ENCODE data around the gene DMBX1.

The DMBX1 gene

DNA sequence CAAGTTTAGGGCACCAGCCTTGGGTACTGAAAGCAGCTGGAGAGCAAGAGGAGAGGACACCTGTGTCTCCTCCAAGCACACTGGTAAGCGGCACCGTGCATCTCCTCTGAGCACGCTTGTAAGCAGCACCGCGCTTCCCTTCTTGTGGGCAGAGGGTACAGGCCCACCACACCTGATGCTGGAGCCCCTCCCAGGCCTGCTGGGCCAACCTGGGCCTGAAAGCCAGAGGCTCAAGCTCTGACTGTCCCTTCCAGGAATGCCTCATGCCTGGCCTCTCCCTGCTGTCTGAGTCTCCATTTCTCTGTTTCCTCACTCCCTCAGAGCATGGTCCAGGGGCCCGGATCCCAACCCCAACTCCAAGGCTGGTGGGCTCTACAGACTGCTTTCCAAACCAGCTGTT, 25.9 kb downstream of the DMBX1 start:
- no peak for TF ChIP-seq EZH2 (IDR thresholded peaks at IDR 0.05; ENCODE audit: borderline replicate concordance, low read length)
- TF ChIP-seq, protein P1, sequence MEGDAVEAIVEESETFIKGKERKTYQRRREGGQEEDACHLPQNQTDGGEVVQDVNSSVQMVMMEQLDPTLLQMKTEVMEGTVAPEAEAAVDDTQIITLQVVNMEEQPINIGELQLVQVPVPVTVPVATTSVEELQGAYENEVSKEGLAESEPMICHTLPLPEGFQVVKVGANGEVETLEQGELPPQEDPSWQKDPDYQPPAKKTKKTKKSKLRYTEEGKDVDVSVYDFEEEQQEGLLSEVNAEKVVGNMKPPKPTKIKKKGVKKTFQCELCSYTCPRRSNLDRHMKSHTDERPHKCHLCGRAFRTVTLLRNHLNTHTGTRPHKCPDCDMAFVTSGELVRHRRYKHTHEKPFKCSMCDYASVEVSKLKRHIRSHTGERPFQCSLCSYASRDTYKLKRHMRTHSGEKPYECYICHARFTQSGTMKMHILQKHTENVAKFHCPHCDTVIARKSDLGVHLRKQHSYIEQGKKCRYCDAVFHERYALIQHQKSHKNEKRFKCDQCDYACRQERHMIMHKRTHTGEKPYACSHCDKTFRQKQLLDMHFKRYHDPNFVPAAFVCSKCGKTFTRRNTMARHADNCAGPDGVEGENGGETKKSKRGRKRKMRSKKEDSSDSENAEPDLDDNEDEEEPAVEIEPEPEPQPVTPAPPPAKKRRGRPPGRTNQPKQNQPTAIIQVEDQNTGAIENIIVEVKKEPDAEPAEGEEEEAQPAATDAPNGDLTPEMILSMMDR (IDR thresholded peaks at IDR 0.05; ENCODE audit: low read length) = no peak
- H2AFZ ChIP-seq (ENCODE audit: low read length) = no peak overlapping the region
- H3F3A ChIP-seq (ENCODE audit: insufficient read depth, low read length) = no peaks in the 10 kb centered on the region
- H3K4me3 ChIP-seq (ENCODE audit: low read depth, low read length, poor library complexity, severe bottlenecking) = no peak overlapping the region
- no peaks in the 10 kb centered on the region for H3K9me3 ChIP-seq (ENCODE audit: low read length)
- H4K20me1 ChIP-seq (ENCODE audit: insufficient read depth, low read length) = no peaks in the 10 kb centered on the region
- no peak overlapping the region for H3K27ac ChIP-seq (ENCODE audit: low read depth, low read length, poor library complexity, severe bottlenecking)
- H3K36me3 ChIP-seq (ENCODE audit: insufficient read depth, low read length) = no peaks in the 10 kb centered on the region
- no peaks in the 10 kb centered on the region for H3K4me1 ChIP-seq (ENCODE audit: insufficient read depth, low read length, severe bottlenecking)
- H3K9me2 ChIP-seq (ENCODE audit: low read depth, low read length) = no peaks in the 10 kb centered on the region
- H3K4me2 ChIP-seq (ENCODE audit: low read length) = no peak overlapping the region
- H3K27me3 ChIP-seq (ENCODE audit: insufficient read depth, low read length) = no peaks in the 10 kb centered on the region; the same call in 1 of the 2 replicates
- H3K79me2 ChIP-seq (ENCODE audit: insufficient read depth, low read length) = no peaks in the 10 kb centered on the region
- no peak overlapping the region for H3K9ac ChIP-seq (ENCODE audit: low read length)

DNA sequence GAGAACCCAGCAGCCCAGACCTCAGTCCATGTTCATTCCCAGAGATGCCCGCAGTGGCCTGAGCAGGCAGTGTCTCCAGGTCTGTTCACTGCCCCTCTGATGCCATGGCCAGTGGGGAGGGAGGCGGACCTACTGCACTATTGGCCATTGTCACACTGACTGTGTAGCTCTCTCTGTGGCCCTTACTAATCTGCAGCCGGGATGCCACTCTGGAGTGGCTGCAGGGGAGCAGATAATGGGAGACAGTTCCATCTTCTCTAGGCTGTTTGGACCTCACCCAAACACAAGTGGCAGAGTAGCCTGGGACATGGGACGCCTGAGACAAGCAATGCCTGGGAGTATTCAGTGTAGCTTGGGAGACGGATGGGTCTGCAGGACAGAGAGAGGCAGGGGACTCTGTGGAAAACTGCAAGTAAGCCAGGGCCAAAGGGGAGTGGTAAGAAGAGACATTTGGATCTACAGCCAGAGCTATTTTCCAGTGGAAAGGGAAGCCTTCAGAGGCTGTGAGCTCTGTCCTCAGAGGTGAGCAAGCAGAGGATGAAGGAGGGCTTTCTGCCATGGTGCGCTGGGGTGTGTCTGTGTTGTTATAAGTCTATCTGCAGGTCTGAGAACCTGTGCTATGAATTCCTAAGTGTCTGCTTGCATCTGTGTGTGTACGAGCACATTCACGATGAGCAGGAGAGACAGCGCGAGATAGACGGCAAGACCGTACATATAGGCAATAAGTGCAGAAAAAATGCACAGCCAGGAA, 26.7 kb downstream of the DMBX1 start:
- no peaks in the 10 kb centered on the region for H4K20me1 ChIP-seq (ENCODE audit: insufficient read depth, low read length)
- no peaks in the 10 kb centered on the region for H3K4me1 ChIP-seq (ENCODE audit: insufficient read depth, low read length, severe bottlenecking)
- no peaks in the 10 kb centered on the region; the same call in 1 of the 2 replicates for H3K27me3 ChIP-seq (ENCODE audit: insufficient read depth, low read length)
- no peak for TF ChIP-seq EZH2 (IDR thresholded peaks at IDR 0.05; ENCODE audit: borderline replicate concordance, low read length)
- TF ChIP-seq, protein P1 (IDR thresholded peaks at IDR 0.05; ENCODE audit: low read length) = no peak
- no peaks in the 10 kb centered on the region for H3K79me2 ChIP-seq (ENCODE audit: insufficient read depth, low read length)
- H3K27ac ChIP-seq (ENCODE audit: low read depth, low read length, poor library complexity, severe bottlenecking) = no peak overlapping the region
- no peak overlapping the region for H3K4me3 ChIP-seq (ENCODE audit: low read depth, low read length, poor library complexity, severe bottlenecking)
- H3F3A ChIP-seq (ENCODE audit: insufficient read depth, low read length) = no peaks in the 10 kb centered on the region
- H2AFZ ChIP-seq (ENCODE audit: low read length) = no peak overlapping the region
- no peaks in the 10 kb centered on the region for H3K9me2 ChIP-seq (ENCODE audit: low read depth, low read length)
- H3K4me2 ChIP-seq (ENCODE audit: low read length) = no peak overlapping the region
- H3K9ac ChIP-seq (ENCODE audit: low read length) = no peak overlapping the region
- no peaks in the 10 kb centered on the region for H3K36me3 ChIP-seq (ENCODE audit: insufficient read depth, low read length)
- no peaks in the 10 kb centered on the region for H3K9me3 ChIP-seq (ENCODE audit: low read length)

DNA sequence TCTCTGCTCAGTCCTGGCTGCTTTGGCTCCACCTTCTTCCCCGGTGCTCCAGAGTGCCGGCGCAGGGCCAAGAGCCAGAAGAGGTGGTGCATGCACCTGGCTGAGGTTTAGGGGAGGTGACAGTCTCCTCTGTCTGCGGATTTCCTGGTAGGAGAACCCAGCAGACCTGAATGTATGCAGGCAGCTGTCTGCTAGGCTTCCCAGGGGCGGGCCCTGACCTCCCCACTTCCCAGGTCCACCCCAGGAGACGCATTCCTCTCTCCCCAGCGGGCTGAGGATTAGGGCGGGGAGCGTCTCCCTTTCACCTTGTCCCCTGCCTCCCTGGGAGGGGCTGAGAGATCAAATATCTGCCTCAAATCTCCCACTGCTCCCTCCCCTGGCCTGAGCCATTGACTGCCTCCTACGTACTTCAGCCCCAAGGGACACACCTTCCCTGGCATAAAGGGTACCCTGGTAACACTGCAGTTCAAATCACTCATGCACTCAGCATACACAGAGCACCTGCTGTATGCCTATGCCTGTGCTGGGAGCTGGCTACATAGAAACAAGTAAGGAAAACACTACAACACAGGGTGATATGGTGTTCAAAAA, 27.5 kb downstream of the DMBX1 start:
- Histone ChIP-seq H3K27ac (ENCODE audit: low read depth, low read length, poor library complexity, severe bottlenecking) (no peak overlapping the region), H3K9ac (ENCODE audit: low read length) (no peak overlapping the region), H3K9me3 (ENCODE audit: low read length) (no peaks in the 10 kb centered on the region), H3K4me2 (ENCODE audit: low read length) (no peak overlapping the region), H2AFZ (ENCODE audit: low read length) (no peak overlapping the region), H4K20me1 (ENCODE audit: insufficient read depth, low read length) (no peaks in the 10 kb centered on the region), H3K36me3 (ENCODE audit: insufficient read depth, low read length) (no peaks in the 10 kb centered on the region), H3F3A (ENCODE audit: insufficient read depth, low read length) (no peaks in the 10 kb centered on the region), H3K4me1 (ENCODE audit: insufficient read depth, low read length, severe bottlenecking) (no peaks in the 10 kb centered on the region), H3K4me3 (ENCODE audit: low read depth, low read length, poor library complexity, severe bottlenecking) (no peak overlapping the region), H3K79me2 (ENCODE audit: insufficient read depth, low read length) (no peaks in the 10 kb centered on the region), H3K27me3 (ENCODE audit: insufficient read depth, low read length) (no peaks in the 10 kb centered on the region; the same call in 1 of the 2 replicates), H3K9me2 (ENCODE audit: low read depth, low read length) (no peaks in the 10 kb centered on the region)
- TF ChIP-seq, protein P1 (IDR thresholded peaks at IDR 0.05; ENCODE audit: low read length) = no peak
